Tibial artery (tissue), 4 donors: ENCODE results near the gene CDH26.

Experiments used
- DNase-seq, 2 donors: peaks; one replicate each; pipeline ENCODE4 v3.0.0-alpha.2; 2019
- H3K27ac ChIP-seq, 2 donors: fragments of 200-600 bp; sonication (generic) in 1 of 2; 1 replicate in 1 of 2; 2 replicates in 1 of 2; pipeline ENCODE4 v1.5.1; 2018 to 2019; ENCODE audit warnings: mild to moderate bottlenecking in 1 of 2
- H3K27me3 ChIP-seq, 2 donors: fragments of 200-600 bp; sonication (generic) in 1 of 2; one replicate each; pipeline versions ENCODE4 v1.5.1 to v1.6.0; 2016 to 2019
- H3K36me3 ChIP-seq, 3 donors: fragments of 200-600 bp; sonication (generic) in 2 of 3; one replicate each; pipeline ENCODE4 v1.5.1; 2016 to 2019; ENCODE audit warnings: mild to moderate bottlenecking in 2 of 3
- H3K4me1 ChIP-seq, 4 donors: fragments of 200-600 bp; sonication (generic) in 2 of 4; 1 replicate in 3 of 4; 2 replicates in 1 of 4; pipeline ENCODE4 v1.5.1; 2016 to 2019
- H3K4me3 ChIP-seq, 2 donors: fragments of 200-600 bp; sonication (generic) in 1 of 2; 1 replicate in 1 of 2; 2 replicates in 1 of 2; pipeline ENCODE4 v1.5.1; 2018 to 2019; ENCODE audit warnings: mild to moderate bottlenecking in 2 of 2
- H3K9me3 ChIP-seq, 3 donors: fragments of 200-600 bp; sonication (generic) in 1 of 3; one replicate each; pipeline ENCODE4 v1.5.1; 2016 to 2019
- intact Hi-C: fragments of 100-400 bp; cut with DNase I; formaldehyde crosslinking; loops from one replicate; pipeline ENCODE4 v1.15.0; 2023; ENCODE audit warnings: low total_unique reads
- TF ChIP-seq, protein P1 (sequence below), 2 experiments: fragments of 200-600 bp in 1 of 2; fragments of 450-650 bp in 1 of 2; IDR thresholded peaks; one replicate each; pipeline ENCODE4 v1.5.1; 2017 to 2019; ENCODE audit warnings: antibody characterized with exemption in 2 of 2, mild to moderate bottlenecking in 1 of 2, moderate library complexity in 1 of 2

CDH26 gene

DNA sequence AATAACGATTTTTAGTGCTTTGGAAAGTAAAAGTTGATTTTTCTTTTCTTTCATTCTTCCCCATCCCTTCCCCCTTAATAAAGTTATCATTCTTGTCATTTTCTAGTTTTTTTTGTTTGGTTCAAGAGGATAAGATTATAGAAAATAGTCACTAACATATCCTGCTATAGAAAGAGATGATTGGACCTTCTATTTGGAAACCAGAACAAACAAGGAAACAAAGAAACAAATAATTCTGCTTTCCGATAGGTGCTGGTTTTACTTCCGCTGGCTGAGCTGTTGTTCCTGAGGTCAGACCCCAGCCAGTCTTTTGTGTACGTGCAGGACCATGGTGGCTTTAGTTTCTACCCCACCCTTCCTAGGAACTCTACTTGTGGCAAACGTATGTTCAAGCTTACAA, at the start of gene CDH26:
CDH26 (plus strand) TSS at position 301 of the 400 bp plus-strand sequence. CDS start 304 bp downstream, outside the sequence.
- Histone ChIP-seq H3K4me1 (no peaks in the 10 kb centered on the region), H3K9me3 (no peaks in the 10 kb centered on the region), H3K36me3 (peaks cover 0 to 15% (median 12%) of the 10 kb centered on the region in 3 donors), H3K4me3 (no peak within 1 kb of the TSS), H3K27me3 (no peaks in the 10 kb centered on the region), H3K27ac (no peak within 1 kb of the TSS)
- TF ChIP-seq, protein P1, sequence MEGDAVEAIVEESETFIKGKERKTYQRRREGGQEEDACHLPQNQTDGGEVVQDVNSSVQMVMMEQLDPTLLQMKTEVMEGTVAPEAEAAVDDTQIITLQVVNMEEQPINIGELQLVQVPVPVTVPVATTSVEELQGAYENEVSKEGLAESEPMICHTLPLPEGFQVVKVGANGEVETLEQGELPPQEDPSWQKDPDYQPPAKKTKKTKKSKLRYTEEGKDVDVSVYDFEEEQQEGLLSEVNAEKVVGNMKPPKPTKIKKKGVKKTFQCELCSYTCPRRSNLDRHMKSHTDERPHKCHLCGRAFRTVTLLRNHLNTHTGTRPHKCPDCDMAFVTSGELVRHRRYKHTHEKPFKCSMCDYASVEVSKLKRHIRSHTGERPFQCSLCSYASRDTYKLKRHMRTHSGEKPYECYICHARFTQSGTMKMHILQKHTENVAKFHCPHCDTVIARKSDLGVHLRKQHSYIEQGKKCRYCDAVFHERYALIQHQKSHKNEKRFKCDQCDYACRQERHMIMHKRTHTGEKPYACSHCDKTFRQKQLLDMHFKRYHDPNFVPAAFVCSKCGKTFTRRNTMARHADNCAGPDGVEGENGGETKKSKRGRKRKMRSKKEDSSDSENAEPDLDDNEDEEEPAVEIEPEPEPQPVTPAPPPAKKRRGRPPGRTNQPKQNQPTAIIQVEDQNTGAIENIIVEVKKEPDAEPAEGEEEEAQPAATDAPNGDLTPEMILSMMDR (IDR thresholded peaks at IDR 0.05): no peak
- intact Hi-C loops: no loop called here
- no peak for DNase-seq

DNA sequence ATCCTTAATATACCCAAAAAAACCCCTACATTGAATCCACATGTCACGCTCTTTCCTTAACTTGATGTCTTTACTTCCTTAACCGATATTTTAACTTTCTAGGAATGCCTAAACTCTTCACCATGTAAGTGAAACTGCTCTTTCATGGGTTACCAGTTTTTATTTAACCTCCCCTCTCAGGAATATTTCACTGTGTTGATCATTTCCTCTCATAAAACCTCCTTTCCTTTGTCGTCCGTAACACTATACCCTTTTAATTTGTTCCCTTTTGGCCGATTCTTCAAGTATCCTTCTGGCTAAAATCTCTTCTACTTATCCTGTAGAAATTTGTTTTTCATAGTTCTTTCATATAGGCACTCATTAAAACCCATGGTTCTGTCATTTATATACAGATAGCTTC, 49.4 kb upstream of the CDH26 start:
- TF ChIP-seq, protein P1 (IDR thresholded peaks at IDR 0.05): no peak

DNA sequence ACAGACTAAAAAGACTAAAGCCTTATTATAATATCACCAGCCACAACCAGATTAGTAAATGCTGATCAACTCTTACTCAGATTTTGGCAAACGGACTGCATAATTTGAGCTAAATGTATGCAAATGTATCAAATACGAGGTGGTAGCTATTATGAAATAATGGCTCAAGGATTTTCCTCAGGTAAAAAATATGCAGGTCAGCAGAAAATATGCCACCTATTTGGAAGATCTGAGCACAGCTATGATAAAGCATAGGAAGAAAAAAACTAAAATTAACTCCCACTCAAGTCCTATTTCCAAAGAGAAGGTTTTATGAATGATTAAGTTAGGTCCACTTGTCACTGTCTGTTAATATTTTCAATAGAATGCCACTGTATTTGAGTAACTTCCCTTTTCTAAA, 47.2 kb upstream of the CDH26 start:
- H3K4me3 ChIP-seq: no peak overlapping the region
- no peak overlapping the region for H3K27ac ChIP-seq
- no peaks in the 10 kb centered on the region for H3K27me3 ChIP-seq
- TF ChIP-seq, protein P1 (IDR thresholded peaks at IDR 0.05): no peak
- no peaks in the 10 kb centered on the region for H3K4me1 ChIP-seq
- no peaks in the 10 kb centered on the region for H3K36me3 ChIP-seq
- intact Hi-C loops: no loop called here
- H3K9me3 ChIP-seq: no peaks in the 10 kb centered on the region
- DNase-seq: no peak

More for the DNA sequence above, 49.4 kb upstream of the CDH26 start:
- Histone ChIP-seq H3K36me3 (no peaks in the 10 kb centered on the region), H3K4me1 (no peaks in the 10 kb centered on the region), H3K27ac (no peak overlapping the region), H3K9me3 (no peaks in the 10 kb centered on the region), H3K27me3 (no peaks in the 10 kb centered on the region), H3K4me3 (no peak overlapping the region)
- intact Hi-C loops: no loop called here
- DNase-seq: no peak

DNA sequence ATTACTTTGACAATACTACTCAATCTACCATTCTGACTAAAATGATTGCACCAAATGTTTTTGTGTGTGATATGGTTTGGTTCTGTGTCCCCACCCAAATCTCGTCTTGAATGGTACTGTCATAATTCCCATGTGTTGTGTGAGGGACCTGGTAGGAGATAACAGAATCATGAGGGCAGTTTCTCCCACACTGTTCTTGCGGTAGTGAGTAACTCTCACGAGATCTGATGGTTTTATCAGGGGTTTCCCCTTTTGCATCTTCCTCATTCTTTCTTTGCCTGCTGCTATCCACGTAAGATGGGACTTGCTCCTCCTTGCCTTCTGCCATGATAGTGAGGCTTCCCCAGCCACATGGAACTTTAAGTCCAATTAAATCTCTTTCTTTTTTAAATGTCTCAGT, 45.6 kb upstream of the CDH26 start:
- H3K27ac ChIP-seq: no peak overlapping the region
- H3K4me1 ChIP-seq: no peaks in the 10 kb centered on the region
- DNase-seq: no peak
- H3K9me3 ChIP-seq: no peaks in the 10 kb centered on the region
- H3K36me3 ChIP-seq: no peaks in the 10 kb centered on the region
- TF ChIP-seq, protein P1 (IDR thresholded peaks at IDR 0.05): no peak
- intact Hi-C loops: no loop called here
- H3K4me3 ChIP-seq: no peak overlapping the region
- no peaks in the 10 kb centered on the region for H3K27me3 ChIP-seq

DNA sequence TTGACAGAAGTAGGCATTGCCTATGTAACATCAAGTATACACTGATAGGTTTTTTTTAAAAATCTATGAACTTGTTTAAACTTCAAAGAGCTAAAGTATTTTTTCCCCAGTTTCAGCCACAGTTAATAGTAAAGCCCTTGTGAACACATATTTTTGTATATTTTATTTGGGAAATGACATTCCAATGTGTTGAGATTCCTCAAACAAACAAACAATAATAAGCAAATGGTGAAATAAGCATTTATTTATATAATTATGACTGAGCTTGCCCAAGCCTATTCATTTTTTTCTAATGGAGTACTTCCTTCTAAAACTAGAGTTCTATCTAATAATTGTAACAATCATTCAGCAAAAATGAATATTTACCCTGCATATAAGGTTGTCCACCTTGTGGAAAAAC, 37.3 kb upstream of the CDH26 start:
- H3K9me3 ChIP-seq: no peaks in the 10 kb centered on the region
- TF ChIP-seq, protein P1 (IDR thresholded peaks at IDR 0.05): no peak
- H3K27ac ChIP-seq: no peak overlapping the region
- H3K27me3 ChIP-seq: no peaks in the 10 kb centered on the region
- intact Hi-C loops: no loop called here
- no peaks in the 10 kb centered on the region for H3K36me3 ChIP-seq
- no peaks in the 10 kb centered on the region for H3K4me1 ChIP-seq
- no peak overlapping the region for H3K4me3 ChIP-seq
- no peak for DNase-seq

DNA sequence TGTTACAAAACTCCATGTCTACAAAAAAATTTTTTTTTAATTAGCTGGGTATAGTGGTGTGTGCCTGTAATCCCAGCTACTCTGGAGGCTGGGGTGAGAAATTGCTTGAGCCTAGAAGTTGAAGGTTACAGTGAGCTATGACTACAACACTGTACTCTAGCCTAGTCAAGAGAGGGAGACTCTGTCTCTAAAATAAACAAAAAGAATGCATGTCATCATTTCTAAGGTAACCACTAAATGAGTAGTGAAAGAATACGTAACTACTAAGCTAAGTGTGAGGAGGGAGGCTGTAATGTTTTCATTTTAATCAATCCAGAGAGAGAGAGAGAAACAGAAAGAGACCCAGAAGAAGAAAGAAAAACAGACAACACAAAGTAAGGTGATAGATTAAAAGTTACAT, 34.7 kb upstream of the CDH26 start:
- TF ChIP-seq, protein P1 (IDR thresholded peaks at IDR 0.05): no peak
- Histone ChIP-seq H3K27ac (no peak overlapping the region), H3K4me3 (no peak overlapping the region), H3K27me3 (no peaks in the 10 kb centered on the region), H3K36me3 (no peaks in the 10 kb centered on the region), H3K4me1 (no peaks in the 10 kb centered on the region), H3K9me3 (no peaks in the 10 kb centered on the region)
- intact Hi-C loops: no loop called here
- no peak for DNase-seq
